NOMO-1 treated with DMSO at 0.1 percent for 48 hours (cell line): ENCODE results near the gene AATF.

Experiments
- DNase-seq: peaks from one replicate; lab custom pipeline; 2025; ENCODE audit not compliant: unreplicated experiment; lab: John Stamatoyannopoulos, UW

AATF gene

GRCh38 chr17:36948717-36949460 lies at the start of gene AATF:
AATF (plus strand) TSS chr17:36948954; CDS start chr17:36949126, 172 bp downstream.
- DNase-seq = peak; percentile 96

GRCh38 chr17:36899250-36900159 lies 49.2 kb upstream of the AATF start:
- DNase-seq = no peak

- no peak for DNase-seq
These were observed 48.6 kb upstream of the AATF start for GRCh38 chr17:36900160-36900512.

GRCh38 chr17:36901506-36901905 lies 47.2 kb upstream of the AATF start:
- no peak for DNase-seq

GRCh38 chr17:36907407-36907806 lies 41.3 kb upstream of the AATF start:
- DNase-seq = no peak

- DNase-seq = no peak
These were observed 38.2 kb upstream of the AATF start for GRCh38 chr17:36910513-36910912.

- DNase-seq = no peak
These were observed 37.8 kb upstream of the AATF start for GRCh38 chr17:36911001-36911400.

- DNase-seq = no peak
These were observed 35.6 kb upstream of the AATF start for GRCh38 chr17:36913132-36913531.

- no peak for DNase-seq
These were observed 30.5 kb upstream of the AATF start for GRCh38 chr17:36918211-36918691.

- DNase-seq = no peak
These were observed 29.3 kb upstream of the AATF start for GRCh38 chr17:36919407-36919968.

GRCh38 chr17:36920032-36921005 lies 28.4 kb upstream of the AATF start:
- no peak for DNase-seq

GRCh38 chr17:36921095-36921851 lies 27.5 kb upstream of the AATF start:
- no peak for DNase-seq

GRCh38 chr17:36922175-36922574 lies 26.6 kb upstream of the AATF start:
- DNase-seq = no peak

- no peak for DNase-seq
These were observed 24.9 kb upstream of the AATF start for GRCh38 chr17:36923814-36924221.

GRCh38 chr17:36926226-36926625 lies 22.5 kb upstream of the AATF start:
- no peak for DNase-seq

GRCh38 chr17:36926701-36927100 lies 22.1 kb upstream of the AATF start:
- no peak for DNase-seq

- no peak for DNase-seq
These were observed 20.0 kb upstream of the AATF start for GRCh38 chr17:36928471-36929345.

- DNase-seq = no peak
These were observed 18.7 kb upstream of the AATF start for GRCh38 chr17:36929851-36930582.
